Left renal pelvis (tissue), 4 donors: ENCODE data around the gene ADGRV1. TPM values are rescaled to one million over a fixed set of nuclear protein-coding genes. Genes with fewer than 3 reads are reported as not detected.

Experiments used
- DNase-seq, 4 donors: peaks; one replicate each; pipeline ENCODE4 v3.0.0-alpha.2; 2013; ENCODE audit warnings: low read depth in 4 of 4, low spot score in 3 of 4
- polyA plus RNA-seq, 4 donors: library from polyadenylated mRNA; unstranded; fragments of 120-200 nt; gene quantifications; one replicate each; pipeline ENCODE4 v1.2.1, GENCODE V29; 2013; ENCODE audit not compliant: insufficient read length in 4 of 4

ADGRV1 gene
- polyA plus RNA-seq, 4 donors: 1.7 to 12.8 (median 11.5) TPM

GRCh38 chr5:91090995-91091394 lies 532.4 kb downstream of the ADGRV1 start:
- DNase-seq: no peak

GRCh38 chr5:91091471-91092234 lies 533.1 kb downstream of the ADGRV1 start:
- DNase-seq: no peak

- no peak for DNase-seq
These were observed 534.5 kb downstream of the ADGRV1 start for GRCh38 chr5:91092859-91093783.

GRCh38 chr5:91095313-91095712 lies 536.7 kb downstream of the ADGRV1 start:
- no peak for DNase-seq

GRCh38 chr5:91095786-91096385 lies 537.3 kb downstream of the ADGRV1 start:
- DNase-seq: no peak

- no peak for DNase-seq
These were observed 539.9 kb downstream of the ADGRV1 start for GRCh38 chr5:91098541-91098940.

GRCh38 chr5:91101600-91102379 lies 543.2 kb downstream of the ADGRV1 start:
- DNase-seq: peak; percentile 44 to 67 (median 58)

- DNase-seq: no peak
These were observed 544.9 kb downstream of the ADGRV1 start for GRCh38 chr5:91103353-91104061.

GRCh38 chr5:91104062-91104448 lies 545.5 kb downstream of the ADGRV1 start:
- DNase-seq: no peak

- no peak for DNase-seq
These were observed 548.4 kb downstream of the ADGRV1 start for GRCh38 chr5:91106842-91107511.

GRCh38 chr5:91109634-91110033 lies 551.0 kb downstream of the ADGRV1 start:
- DNase-seq: no peak

GRCh38 chr5:91110686-91111085 lies 552.1 kb downstream of the ADGRV1 start:
- no peak for DNase-seq

- no peak for DNase-seq
These were observed 553.1 kb downstream of the ADGRV1 start for GRCh38 chr5:91111473-91112238.

- no peak for DNase-seq
These were observed 556.1 kb downstream of the ADGRV1 start for GRCh38 chr5:91114658-91115057.

- no peak for DNase-seq
These were observed 559.8 kb downstream of the ADGRV1 start for GRCh38 chr5:91118354-91118753.

GRCh38 chr5:91118796-91119195 lies 560.2 kb downstream of the ADGRV1 start:
- no peak for DNase-seq

GRCh38 chr5:91119217-91119616 lies 560.6 kb downstream of the ADGRV1 start:
- DNase-seq: no peak

- no peak for DNase-seq
These were observed 561.6 kb downstream of the ADGRV1 start for GRCh38 chr5:91119981-91120850.
